Bronchial epithelial cell (primary cell): ENCODE measurements around the gene REXO5. TPM values are rescaled to one million over a fixed set of nuclear protein-coding genes. Genes with fewer than 3 reads are reported as not detected.

Source experiments
- DNase-seq: peaks from one replicate; pipeline ENCODE4 v3.0.0-alpha.2; 2010; ENCODE audit warnings: low read depth
- FAIRE-seq: peaks from 2 replicates; lab custom pipeline; 2011; peaks lifted over from hg19 to GRCh38; lab: Jason Lieb, UNC
- H3K27me3 ChIP-seq: 2 replicates; pipeline ENCODE4 v1.5.1; 2011; ENCODE audit warnings: low read length; ENCODE audit not compliant: control insufficient read depth, insufficient read depth
- H3K36me3 ChIP-seq: 2 replicates; pipeline ENCODE4 v1.5.1; 2011; ENCODE audit warnings: low read length; ENCODE audit not compliant: control insufficient read depth, insufficient read depth
- H3K4me3 ChIP-seq: 2 replicates; pipeline ENCODE4 v1.5.1; 2011; ENCODE audit warnings: mild to moderate bottlenecking, low read depth, low read length, control low read depth
- CTCF ChIP-seq: IDR thresholded peaks from 2 replicates; pipeline ENCODE4 v1.5.1; 2011; ENCODE audit warnings: mild to moderate bottlenecking, moderate library complexity, low read length, control low read depth, inconsistent platforms; ENCODE audit not compliant: insufficient read depth, severe bottlenecking
- total RNA-seq: library from RNA; depleted of rRNA; stranded (reverse); fragments of >200 nt; gene quantifications from 2 replicates; pipeline ENCODE4 v1.2.1, GENCODE V29; 2014

The REXO5 gene
- total RNA-seq, 1 donor from 2014 or later, result 1.1 TPM

GRCh38 chr16:20768818-20769217 is 37.5 kb upstream of the REXO5 start:
- Histone ChIP-seq H3K36me3 (no peaks in the 10 kb centered on the region), H3K4me3 (no peak overlapping the region), H3K27me3 (no peaks in the 10 kb centered on the region)
- TF ChIP-seq CTCF, result no peak
- FAIRE-seq (no peak), DNase-seq (no peak)

- H3K4me3 ChIP-seq, result no peak overlapping the region
- DNase-seq (no peak), FAIRE-seq (no peak)
- TF ChIP-seq CTCF, result no peak
- H3K27me3 ChIP-seq, result no peaks in the 10 kb centered on the region
- no peaks in the 10 kb centered on the region for H3K36me3 ChIP-seq
These were observed 32.6 kb upstream of the REXO5 start for GRCh38 chr16:20773679-20774078.

- Histone ChIP-seq H3K4me3 (no peak overlapping the region), H3K27me3 (no peaks in the 10 kb centered on the region), H3K36me3 (no peaks in the 10 kb centered on the region)
- peak; percentile 32 for FAIRE-seq
- DNase-seq, result peak; percentile 82
- TF ChIP-seq CTCF, result peak; percentile 96
These were observed 31.5 kb upstream of the REXO5 start for GRCh38 chr16:20774703-20775362.

GRCh38 chr16:20781697-20782096 is 24.6 kb upstream of the REXO5 start:
- no peaks in the 10 kb centered on the region for H3K36me3 ChIP-seq
- no peaks in the 10 kb centered on the region for H3K27me3 ChIP-seq
- no peak for TF ChIP-seq CTCF
- no peak for DNase-seq
- FAIRE-seq, result no peak
- H3K4me3 ChIP-seq, result no peak overlapping the region

- Histone ChIP-seq H3K4me3 (no peak overlapping the region), H3K27me3 (no peaks in the 10 kb centered on the region)
- no peak for FAIRE-seq
These were observed 23.9 kb upstream of the REXO5 start for GRCh38 chr16:20782470-20782869.

More at GRCh38 chr16:20782470-20782869, 23.9 kb upstream of the REXO5 start:
- no peaks in the 10 kb centered on the region for H3K36me3 ChIP-seq
- no peak for TF ChIP-seq CTCF
- DNase-seq, result no peak
